Amniotic epithelial cell (primary cell): Measurements from ENCODE around the gene GIMAP8.

Source experiments
- DNase-seq: peaks from one replicate; pipeline ENCODE4 v3.0.0-alpha.2; 2010; ENCODE audit warnings: low read depth

The GIMAP8 gene

DNA sequence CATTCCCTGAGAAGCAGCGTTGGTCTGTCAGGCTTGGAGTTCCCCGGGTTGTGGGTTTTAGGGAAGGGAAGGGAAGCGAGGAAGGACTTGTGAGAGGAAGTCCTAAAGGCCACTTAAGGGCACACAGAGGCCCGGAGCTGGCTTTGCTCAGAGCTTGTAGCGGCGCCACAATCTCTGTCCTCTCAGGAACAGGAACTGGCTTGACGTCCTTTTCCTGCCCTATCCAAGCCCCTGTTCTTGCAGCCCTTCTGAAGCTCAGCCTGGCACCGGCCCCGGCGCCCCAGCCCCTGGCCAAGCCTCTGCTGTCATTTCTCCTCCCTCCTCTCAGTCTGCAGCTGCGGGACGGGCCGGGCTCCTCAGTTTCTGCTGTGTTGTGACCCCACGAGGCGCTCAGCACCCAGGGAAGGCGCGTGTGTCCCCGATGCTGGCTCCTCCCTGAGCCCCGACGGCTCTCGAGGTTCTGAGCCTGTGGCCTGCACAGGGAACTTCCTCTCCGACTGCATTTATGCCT lies at the start of gene GIMAP8:
GIMAP8 (plus strand) TSS at position 140 of the 511 bp plus-strand sequence. CDS start 16,069 bp downstream, outside the sequence.
- DNase-seq: no peak

DNA sequence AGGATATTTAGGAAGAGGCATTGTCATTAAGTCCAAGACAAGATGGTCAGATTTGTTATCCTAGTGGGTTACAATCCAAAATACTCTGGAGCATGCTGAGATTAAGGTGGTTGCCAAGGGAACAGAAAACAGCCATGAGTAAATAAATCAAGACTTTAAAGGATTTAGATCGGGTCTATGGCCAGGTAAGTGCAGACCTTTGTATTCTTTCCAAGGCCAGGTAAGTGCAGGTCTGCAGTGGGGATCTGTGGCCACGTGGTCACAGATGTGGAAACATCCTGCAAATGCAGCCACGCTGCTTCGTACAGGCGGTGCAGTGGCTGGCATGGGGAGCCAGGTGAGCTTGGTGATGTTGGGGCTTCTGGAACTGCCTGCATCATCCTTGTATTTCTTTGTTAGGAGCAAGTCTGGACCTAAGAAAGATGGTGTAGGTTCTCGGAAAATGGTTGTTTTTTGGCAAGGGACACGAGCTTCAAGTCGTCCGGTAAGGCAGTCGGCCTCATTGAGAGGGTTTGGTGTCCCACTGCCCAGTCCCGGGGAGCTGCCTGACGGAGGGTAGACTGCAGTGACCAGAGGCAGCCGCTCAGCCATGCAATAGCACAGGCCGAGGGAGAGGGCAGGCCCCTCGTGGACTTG lies 49.5 kb upstream of the GIMAP8 start:
- DNase-seq: no peak

DNA sequence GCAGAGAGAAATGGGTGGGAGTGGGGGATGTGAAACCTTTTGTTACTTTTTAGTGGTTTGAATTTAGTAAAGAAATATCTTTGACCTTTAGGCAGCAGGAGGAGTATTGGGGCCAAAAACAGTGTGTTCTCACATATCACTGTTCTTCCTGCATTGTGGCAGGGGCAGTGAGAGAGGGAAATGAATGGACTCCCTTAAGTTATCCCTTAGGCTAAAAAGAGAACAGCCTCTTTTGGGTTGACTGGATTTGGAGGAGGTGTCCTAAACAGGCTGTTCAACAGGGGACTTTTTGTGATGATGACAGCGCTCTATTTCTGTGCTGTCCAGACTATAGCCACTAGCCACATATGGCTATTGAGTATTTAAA lies 49.0 kb upstream of the GIMAP8 start:
- DNase-seq: no peak

DNA sequence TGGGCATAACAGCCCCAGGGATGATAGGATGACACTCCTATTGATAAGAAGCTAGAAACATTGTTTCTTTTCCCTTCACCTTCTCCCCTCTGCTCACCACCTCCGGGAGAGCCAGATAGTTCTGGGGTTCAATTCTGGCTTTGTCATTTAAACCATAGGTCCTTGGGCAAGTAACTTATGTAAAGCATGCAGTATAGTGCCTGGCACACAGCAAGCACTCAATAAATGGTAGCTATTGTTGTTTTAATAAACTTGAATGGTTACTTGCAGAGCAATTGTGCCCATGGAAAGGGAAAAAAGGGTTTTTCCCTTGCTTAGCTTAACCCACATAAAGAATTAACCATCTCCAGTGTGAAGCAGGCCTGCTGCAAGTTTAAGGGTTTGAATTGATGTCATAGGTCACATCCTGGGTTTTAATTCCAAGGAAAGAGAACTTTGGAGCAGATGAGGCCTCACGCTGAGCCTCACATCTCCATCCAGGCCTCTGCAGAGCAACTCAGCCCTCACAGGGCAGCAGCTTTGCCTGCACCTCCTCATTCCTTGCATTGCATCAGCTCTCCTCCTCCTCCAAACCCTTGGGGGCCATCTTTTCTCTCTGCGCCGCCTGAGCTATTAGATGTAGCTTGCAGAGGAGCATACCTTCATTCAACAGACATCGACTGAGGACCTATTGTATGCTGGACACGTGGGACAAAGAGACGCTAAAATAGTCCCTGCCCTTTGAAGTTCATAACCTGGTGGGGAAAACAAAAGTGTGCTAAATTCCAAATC lies 48.4 kb upstream of the GIMAP8 start:
- DNase-seq: no peak

DNA sequence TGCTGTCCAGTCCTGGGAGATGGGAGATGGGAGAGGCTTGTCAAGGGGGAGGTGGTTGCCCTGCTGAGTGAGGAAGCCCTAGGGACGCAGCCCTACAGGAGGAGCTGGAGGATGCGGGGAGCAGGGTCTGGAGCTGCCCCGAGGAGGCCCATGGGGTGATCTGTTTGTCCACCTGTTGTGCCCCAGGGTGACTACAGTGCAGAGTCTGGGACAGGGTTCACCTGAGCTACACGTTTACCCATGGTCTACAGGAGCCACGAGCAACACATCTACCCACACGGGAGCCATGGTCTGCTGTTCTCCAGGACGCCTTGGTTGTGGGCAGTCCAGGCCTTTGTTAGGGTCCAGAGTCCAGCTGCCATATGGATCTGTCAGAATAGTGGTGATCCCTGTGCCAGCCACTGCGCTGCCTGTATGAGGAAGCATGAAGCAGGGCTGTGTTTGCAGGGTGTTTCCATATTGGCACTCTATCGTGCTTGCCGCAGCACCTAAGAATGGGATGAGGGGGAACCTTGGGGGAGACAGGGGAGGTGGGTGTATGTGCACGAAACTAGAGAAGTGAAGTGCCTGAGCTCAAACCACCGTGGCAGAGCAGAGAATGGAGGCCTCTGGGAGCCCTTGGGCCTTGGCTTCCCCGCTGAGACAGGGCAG lies 47.6 kb upstream of the GIMAP8 start:
- no peak for DNase-seq

DNA sequence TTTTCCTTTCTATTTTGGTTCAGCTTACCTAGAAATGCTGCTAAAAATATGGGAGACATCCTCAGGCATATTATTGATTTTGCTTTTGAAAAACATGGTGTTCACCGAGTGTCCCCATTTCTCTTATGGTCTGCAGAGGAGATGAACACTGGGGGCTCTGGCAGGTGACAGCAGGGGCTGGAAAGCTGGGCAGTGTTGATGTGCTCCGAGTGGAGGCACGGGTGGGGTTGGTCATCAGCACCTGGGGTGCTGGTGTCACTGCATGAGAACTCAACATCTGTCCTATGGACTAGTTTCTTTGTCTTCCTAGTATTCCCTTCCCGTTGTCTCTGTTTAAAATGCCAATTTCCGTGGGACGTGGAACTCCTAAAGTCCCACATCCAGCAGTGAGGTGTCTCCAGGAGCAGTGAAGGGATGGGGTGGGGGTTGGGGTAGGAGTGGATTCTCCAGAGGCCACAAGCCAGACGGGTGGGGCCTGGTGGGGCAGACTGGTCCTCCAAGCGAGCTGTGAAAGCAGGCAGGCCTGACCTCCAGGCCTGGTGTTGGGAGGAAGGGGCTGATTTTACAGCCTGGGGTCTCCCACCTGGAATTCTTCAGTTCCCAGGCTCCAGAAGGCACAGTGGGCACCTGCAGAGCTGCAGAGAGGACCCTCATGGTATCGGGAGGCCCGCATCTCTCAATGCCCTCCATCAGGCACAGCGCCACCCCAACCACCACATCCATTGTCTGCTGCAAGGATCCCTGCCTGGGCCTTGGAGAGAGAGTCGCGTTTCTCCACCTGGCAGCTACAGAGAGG lies 46.9 kb upstream of the GIMAP8 start:
- DNase-seq: no peak

DNA sequence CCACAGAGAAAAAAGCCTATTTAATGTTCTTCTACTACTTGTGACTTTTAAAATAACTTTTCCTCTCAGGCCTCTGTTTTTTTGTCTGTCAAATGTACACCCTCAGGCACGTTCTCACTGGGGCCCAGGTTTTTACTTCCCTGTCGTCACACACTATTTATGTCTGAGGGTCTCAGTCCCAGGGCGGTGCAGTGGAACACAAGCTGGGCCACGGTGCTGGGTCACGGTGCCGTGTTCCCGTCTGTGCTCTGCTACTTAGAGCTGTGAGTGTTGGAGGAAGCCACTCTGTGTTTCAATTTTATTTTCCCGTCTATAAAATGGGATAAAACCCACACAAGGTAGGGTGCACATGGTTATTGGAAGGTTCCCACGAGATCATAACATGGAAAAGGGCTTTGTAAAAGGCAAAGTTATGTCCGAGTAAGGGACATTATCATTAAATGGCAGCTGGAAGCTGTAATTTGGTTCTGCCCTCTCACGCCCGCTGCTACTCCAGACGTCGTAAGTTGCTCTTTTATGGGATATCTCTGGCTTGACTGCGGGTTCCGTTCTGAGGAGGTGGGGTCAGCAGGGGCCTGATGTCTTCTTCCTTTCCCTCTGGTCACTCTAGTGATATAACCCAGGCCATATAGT lies 46.1 kb upstream of the GIMAP8 start:
- DNase-seq: no peak

DNA sequence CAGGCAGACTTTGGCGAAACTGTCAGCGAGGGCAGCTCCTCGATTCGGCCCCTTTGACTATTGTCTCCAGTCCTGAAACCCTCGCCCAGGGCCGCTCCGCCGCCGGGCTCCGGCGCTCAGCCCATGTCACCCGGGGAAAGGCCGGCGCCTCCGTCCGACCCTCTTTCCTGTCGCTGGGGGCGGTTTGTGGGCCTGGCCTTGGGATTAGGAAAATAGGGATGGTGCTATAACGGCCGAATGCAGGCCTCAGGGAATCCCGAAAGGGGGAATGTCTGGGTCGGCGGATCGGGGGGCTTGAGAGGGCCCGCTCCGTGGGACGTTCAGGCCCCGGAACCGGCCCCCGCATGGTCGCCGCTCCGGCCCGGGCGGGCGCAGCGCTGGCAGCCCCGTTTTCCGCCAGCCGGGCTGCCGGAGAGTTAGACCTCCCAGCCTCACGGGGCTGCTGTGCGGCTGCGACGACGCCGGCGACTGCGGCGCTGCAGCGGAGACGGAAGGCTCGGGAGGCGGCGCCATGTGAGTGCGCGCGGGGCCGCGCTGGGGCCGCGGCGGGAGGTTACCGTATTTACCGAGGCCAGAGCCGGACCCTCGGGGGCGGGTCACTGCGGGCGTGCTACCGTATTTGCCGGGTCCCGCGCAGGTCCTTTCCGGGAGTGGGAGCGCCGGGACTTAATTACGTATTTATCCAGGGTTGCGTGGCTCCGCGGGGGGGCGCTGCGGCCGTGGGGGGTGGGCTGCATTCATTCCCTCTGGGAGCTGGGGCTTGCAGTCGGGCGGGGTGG lies 45.4 kb upstream of the GIMAP8 start:
- peak; percentile 87 for DNase-seq

DNA sequence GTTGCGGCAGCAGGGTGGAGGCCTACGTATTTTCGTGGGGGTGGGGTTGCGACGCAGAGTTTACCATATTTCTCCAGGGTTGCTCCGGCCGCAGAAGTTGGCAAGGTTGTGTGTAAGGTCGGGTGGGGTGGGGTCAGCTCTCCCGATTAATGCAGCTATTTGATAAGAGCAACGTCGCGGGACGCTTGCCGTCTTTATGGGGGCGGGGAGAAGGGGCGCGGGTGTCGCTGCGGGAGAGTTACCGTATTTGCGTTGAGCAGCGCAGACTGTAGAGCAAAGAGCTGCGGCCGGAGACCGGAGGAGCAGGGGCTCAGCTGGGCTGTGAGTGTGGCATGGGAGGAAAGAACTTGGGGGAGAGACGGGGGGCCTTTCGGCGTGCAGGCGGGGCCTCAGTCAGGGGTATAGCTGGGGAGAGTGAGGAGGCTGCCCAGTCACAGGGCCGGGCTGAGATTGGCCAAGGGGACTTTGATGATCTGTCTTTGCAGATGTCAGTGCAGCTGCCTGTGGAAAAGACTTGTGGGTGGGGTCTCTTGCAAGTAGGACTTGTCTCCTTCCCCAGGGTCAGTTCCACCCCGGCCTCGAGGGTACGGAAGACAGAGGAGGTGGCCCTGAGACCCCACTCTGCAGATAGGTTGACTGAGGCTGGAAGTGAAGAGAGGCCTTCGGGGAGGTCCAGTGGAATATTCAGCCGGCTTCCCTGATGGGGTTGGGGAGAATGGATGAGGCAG lies 44.7 kb upstream of the GIMAP8 start:
- peak; percentile 41 for DNase-seq

DNA sequence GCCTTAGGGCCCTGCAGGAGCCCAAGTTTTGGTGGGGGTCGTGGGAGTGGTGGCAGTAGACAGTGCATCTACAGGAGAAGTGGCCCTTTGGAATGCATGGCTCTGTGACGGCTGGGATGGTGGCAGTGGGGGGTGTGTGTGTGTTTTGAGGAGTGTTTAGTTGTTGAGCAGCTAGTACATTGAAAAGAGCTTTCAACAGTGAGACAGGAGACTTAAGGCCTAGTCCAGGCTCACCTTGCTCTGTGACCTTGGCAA lies 44.2 kb upstream of the GIMAP8 start:
- DNase-seq: no peak

DNA sequence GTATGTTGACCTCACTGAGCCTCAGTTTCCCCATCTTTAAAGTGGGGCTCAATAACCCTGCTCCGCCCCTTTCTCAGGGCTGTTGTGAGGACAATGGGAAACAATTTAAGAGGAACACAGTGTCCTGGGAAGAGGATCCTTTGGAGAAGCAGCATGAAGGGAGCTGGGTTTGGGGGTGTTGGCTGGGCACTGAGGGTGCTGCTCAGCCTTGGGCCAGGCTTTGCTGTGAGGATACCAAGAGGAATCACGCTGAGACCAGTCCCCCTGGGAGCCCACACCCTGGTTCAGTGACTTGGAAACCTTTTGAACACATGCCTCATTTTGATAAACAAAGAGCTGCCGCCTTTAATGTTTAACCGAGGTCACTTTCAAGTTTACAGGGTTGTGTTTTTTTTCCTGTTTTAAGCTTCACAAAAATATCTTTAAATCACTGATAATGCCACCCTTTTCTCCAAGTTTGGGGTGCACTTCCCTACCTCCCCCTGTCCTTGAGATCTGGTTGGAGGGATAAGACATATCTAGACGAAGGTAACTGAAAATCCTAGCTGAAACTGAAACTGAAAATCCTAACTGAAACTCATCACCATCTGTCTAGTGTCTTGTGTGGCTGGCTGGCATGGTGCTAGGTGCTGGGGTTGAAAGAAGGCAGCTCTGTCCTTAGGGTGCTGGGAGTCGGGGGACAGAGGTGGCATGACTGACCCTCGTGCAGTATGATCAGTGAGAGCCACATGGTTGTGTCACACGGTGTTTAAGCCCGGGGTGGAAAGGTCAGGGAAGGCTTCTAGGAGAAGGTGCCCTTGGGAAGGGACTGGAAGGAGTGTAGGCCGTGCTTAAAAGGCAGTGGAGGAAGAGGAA lies 43.6 kb upstream of the GIMAP8 start:
- DNase-seq: peak; percentile 37

DNA sequence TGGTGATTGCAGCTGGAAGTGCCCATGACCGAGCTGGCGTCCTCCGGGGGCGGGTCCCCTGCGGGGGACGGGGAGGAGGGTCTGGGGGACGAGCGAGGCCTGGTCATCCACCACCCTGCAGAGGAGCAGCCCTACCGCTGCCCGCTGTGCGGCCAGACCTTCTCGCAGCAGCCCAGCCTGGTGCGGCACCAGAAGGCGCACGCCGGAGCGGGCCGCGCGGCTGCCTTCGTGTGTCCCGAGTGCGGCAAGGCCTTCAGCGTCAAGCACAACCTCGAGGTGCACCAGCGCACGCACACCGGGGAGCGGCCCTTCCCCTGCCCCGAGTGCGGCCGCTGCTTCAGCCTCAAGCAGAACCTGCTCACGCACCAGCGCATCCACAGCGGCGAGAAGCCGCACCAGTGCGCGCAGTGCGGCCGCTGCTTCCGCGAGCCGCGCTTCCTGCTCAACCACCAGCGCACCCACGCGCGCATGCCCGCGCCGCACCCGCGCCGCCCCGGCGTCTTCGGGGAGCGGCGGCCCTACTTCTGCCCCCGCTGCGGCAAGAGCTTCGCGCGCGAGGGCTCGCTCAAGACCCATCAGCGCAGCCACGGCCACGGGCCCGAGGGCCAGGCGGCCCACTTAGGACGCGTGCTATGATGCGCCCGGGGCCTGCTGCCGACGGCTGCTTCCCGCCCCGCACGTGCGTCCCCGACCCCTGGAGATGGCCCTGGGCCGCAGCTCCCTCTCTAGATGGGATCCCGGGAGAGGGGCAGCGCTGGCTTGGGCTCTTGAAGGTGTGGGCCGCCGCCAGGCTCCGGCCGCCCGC lies 42.6 kb upstream of the GIMAP8 start:
- no peak for DNase-seq

DNA sequence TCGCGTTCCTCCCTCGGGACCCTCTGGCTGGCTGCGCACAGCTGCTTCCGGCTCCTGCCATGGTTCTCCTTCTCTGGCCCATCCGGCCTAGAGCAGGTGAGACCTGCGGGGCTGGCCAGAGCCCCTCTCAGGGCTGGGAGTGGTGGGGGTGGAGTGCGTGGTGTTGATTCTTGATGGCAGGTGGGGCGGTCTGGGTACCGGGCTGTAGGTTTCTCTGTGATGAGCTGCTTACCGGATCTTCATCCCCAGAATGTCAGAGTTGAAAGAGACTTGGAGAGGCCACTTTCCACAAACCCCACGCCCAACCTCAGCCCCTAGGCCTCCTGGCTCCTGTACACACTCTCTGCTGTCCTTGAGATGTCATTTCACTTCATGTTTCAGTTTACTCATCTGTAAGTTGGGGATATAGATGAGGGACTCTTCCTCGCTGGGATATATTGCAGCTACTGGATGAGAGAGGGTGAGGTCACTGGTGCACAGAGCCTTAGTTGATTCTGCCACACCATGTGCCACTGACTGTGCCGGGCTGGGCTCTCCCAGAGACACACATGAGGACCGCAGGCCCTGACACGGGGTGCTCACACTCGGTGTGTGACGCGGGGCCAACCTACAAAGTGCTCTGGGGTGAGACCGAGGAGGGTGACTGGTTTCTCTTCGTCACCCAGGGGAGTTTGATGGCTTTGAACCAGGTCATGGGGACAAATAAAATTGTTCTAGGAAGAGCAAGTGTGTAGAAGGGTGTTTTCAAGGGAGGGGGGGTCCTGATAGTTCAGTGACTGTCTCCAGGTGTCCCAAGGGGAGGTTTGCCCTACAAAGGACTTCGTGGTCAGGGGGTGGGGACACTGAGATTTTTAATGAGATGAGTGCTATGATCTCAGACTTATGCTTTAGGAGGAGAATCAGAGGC lies 41.8 kb upstream of the GIMAP8 start:
- DNase-seq: no peak

DNA sequence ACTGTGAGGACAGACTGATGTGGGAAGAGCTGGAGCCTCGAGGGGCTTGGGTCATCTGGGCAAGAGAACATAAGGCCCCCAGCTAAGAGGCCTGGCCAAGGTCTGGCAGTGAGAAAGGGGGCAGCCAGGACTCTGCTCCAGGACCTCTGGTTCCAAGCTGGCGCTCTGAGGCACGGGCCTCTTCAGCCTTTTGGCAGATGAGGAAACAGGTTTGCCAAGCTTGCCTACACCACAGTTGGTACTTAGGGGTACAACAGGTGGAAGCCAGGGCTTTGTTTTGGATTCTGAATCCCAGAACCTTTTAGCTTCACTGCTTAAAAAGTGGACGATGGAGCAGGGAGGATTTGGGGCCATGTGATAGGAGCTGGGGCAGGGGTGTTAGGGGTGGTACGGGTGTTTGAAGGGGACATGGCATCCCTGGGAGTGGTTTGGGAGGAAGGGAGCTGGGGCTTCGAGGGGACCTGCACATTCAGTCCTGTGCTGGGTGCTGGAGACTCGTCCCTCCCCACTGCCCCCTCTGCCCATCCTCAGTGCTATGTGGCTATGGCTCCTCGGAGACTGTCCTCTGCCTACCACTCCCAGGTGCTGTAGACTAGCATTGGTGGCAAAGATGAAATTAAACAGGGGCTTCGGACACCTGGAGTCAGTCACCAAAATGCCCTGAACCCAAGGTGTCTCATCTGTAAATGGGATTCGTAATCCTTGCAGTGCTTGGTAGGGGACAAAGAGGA lies 41.0 kb upstream of the GIMAP8 start:
- no peak for DNase-seq

DNA sequence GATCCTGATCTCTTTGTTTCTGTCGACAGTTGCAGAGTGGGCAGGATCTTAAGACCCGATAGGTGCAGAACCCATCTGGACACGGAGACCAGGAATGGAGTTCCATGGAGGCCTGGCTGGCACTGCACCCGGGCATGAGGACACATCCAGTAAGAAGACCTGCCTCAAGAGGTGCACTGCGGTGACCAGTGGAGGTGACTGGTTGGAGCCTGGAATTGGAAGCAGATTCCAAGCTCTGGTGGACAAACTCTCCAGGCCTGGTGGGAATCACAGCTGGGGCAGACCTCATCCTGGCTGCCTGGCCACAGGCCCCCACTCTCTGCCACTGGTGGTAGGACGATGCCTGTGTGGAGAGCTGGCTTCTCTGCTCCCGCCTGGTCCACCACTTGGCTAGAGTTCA lies 40.3 kb upstream of the GIMAP8 start:
- DNase-seq: no peak

DNA sequence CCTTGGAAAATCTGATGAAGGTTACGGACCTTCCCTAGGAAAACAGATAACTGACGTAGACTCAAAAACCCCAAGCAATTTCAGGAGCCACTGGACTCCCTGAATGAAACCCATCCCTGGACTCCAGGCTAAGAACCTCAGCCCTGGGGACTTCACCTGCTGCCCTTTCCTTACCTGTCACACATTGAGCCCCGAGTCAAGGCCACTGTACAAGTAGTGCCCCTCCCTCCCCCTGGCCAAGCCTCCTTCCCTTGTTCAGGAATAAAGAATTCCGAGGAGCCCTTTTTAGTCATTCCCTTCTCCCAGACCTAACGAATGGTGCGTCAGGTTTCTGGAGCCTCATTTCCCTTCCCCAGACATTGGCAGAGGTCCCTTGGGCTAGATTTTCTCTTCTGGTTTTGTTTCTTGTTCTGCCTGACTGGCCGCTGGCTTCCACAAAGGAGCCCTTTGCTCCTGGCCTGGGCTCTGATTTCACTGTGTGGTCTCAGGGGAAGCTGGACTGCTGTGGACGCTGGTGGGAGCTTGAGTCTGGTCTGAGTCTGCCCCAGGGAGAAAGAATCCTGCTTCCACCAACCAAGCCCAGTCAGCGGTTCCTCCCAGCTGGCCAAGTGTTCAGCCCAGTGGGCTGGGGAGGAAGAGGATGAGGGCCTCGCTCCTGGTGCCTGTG lies 39.6 kb upstream of the GIMAP8 start:
- DNase-seq: no peak
